NCI-H2081 treated with DMSO at 0.1 percent for 48 hours (cell line): ENCODE measurements around the gene PCCA.
A peak's percentile ranks its signal among the peaks of the same experiment; 100 is the strongest.
"Not testable (repeated sequence)": the region's sequence is repeated elsewhere in the genome, so short reads cannot be mapped to it uniquely, and the experiment has no call there.

Experiments used
- DNase-seq: peaks from one replicate; lab custom pipeline; 2025; lab: John Stamatoyannopoulos, UW

Gene PCCA

GRCh38 chr13:100510208-100510957 lies 421.5 kb downstream of the PCCA start:
- DNase-seq = peak; percentile 54

GRCh38 chr13:100511466-100511865 lies 422.6 kb downstream of the PCCA start:
- no peak for DNase-seq

- no peak for DNase-seq
Measured at GRCh38 chr13:100512422-100512821, 423.5 kb downstream of the PCCA start.

DNA sequence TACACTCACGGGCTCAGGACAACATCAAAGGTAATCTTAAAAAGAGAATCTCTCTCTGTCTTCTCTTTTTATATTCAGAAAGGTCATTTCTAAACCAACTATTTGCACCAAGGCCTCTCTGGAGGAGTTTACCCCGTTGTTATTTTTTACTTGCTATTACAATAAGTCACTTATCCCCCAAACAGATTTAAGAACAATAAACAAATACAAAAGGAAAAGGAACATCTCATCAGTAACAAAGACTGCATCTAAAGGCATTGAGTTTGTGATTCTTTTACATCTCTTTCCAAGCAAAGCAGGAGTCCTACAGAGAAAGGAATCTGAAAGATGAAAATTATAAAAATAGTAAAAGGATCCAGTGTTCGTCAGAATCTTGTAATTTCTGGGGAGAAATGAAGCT lies 424.3 kb downstream of the PCCA start:
- no peak for DNase-seq

GRCh38 chr13:100513987-100514670 lies 425.2 kb downstream of the PCCA start:
- peak; percentile 52 for DNase-seq

DNA sequence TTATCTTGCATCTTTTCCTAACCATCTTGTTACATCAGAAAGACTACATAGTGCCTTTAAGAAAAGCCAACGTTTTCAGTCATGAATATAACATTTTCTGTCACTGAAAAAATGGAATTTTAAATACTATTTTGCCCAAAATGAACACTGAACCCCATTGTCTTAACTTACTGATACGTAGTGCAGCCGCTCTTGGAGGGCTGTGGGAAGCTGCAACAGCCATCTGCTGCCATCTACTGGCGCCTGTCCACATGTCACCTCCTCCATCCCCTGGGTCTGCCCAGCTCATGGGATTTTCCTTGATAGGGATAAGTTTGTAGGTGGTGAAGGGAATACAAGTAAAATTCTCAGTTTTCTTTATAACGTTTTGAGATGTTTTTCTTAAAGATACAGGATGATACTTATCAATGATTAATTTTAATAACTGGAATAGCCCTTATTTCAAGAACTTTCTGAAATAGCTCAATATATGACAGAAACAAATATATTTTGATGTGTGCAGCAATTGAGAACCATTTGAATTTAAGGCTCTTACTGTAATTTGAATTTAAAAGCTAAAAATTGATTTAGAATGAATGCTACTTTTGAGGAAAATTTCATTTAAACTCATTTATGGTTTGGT lies 426.0 kb downstream of the PCCA start:
- DNase-seq = peak; percentile 43

GRCh38 chr13:100515410-100515800 lies 426.5 kb downstream of the PCCA start:
- no peak for DNase-seq

GRCh38 chr13:100517135-100517534 lies 428.2 kb downstream of the PCCA start:
- no peak for DNase-seq

DNA sequence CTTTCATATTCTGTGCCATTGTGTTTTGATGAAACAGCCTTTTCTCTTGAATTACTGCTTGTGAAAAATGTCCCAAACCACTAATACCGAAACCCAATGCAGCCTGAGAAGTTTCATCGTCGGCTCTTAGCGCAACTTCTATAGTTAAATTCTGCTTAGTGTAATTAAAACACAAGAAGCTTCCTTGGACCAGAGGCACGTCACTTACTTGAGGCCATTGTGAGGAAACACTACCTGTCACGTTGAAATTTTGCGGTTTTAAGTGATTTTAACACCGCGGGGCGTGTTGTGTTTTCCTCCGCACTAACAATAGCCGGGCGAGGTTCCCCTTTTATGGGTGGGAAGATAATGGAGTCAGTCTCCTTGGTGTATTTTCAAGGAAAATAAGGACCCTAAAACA lies 428.8 kb downstream of the PCCA start:
- no peak for DNase-seq

DNA sequence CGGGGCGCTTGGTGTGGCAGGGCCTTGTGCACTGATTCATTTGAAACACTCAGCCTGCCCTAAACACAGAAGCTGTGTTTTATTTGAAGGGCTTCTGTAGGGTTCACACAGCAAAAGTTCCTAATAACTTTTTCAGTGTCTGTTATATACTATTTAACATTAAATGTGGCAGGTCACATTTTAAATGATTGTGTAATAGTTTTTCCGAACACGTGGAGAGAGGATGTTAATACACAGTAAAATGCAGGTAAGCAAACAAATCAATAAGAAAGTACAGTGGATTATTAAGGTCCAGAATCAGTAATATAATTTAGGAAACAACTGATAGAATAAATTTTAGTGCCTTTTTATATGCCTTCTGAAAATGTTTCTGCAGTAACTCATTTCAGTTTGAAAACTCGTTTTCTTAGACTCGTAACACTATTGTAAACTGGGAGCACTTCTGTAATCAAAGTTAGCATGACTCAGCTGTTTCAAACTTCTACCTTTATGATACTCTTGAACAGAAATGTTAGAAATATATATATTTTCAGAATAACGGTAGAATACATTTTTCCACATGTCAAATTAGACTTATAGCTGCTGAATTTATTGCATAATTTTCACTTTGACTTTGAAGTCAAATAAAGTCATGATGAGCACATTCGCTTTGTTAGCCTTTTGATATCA lies 429.6 kb downstream of the PCCA start:
- no peak for DNase-seq

GRCh38 chr13:100519626-100520025 lies 430.7 kb downstream of the PCCA start:
- no peak for DNase-seq

- no peak for DNase-seq
Measured at GRCh38 chr13:100520936-100521850, 432.3 kb downstream of the PCCA start.

DNA sequence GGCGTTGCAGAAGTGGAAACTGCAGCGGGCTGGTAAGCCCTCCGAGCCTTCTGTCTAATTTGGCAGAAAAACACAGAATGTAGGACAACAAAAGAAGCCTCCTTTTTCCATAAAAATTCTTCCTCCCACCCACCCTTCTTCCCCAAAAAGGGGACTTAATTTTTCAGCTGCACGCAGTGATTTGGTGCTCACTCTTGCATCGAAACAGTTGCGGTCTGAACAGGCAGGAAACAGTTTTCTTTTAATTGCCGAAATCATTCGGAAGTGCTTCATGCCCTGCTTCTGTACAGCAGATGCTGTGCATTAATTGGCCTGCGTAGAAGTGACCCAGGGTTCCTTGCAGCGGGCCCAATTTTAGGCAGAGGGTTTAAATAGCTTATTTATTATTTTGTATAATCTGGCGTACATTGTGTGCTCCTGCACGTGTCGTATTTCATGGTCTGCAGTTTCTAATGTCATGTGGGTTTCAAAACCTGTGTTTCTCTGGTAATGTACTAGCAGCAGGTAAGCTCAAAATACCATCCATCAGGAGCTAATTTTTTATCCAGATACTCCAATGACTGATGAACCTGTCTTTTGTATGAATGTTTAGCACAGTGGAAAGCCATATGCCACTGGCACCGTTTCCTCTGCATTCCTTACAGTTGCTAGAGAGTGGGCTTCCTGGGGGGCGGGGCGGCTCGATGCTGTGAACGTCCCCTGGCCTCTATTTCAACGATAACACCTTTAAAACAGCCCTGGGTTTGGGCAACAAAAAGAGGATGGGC lies 433.1 kb downstream of the PCCA start:
- peak; percentile 93 for DNase-seq

- no peak for DNase-seq
Measured at GRCh38 chr13:100522618-100523309, 433.9 kb downstream of the PCCA start.

DNA sequence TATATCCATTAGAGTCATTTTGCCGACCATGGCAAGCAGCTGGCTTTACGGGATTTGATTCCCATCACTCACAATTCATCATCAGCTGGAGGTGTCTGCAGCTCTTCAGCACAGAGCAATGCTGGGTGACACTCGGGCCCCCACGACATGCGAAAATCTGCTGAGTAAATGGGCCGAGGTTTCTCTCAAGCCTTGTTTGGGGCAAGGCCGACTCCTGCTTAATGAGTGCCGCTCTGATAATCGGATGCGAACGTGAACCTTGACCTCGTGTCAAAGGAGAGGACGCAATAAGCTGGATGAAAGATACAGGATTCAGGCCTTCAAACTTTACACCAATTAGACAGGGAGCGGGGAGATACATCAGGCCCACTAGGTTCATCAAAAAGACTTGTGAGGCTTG lies 434.5 kb downstream of the PCCA start:
- no peak for DNase-seq

DNA sequence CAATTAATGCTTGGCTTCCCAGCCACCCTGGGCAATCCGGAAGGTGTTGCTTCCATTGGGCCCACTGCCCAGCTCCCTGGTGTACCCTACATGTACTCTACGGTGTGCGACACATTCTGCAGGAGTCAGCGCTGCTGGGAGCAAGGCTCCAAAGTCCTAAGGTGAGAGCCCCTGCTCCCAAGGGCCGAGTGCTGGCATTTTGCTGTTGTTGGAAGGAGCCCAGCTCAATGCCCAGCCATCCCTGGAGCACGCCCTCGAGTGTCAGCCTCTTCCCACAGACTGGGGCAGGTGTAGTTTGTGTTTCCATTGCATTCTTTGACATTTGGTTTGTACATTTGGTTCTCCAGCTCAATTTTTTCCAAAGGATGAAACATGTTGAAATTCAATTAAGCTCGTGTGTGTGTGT lies 435.1 kb downstream of the PCCA start:
- DNase-seq = no peak

GRCh38 chr13:100524688-100525087 lies 435.8 kb downstream of the PCCA start:
- DNase-seq = not testable (repeated sequence)

GRCh38 chr13:100525453-100526317 lies 436.8 kb downstream of the PCCA start:
- DNase-seq = no peak

- no peak for DNase-seq
Measured at GRCh38 chr13:100526318-100527000, 437.6 kb downstream of the PCCA start.
